Superior temporal gyrus (tissue), 1 donor: ENCODE results near the gene DLD.
"Not testable (repeated sequence)": the region's sequence is repeated elsewhere in the genome, so short reads cannot be mapped to it uniquely, and the experiment has no call there.

Experiments
- DNase-seq: peaks from one replicate; pipeline ENCODE4 v3.0.0-alpha.2; 2016; ENCODE audit errors: extremely low spot score

The DLD gene

DNA sequence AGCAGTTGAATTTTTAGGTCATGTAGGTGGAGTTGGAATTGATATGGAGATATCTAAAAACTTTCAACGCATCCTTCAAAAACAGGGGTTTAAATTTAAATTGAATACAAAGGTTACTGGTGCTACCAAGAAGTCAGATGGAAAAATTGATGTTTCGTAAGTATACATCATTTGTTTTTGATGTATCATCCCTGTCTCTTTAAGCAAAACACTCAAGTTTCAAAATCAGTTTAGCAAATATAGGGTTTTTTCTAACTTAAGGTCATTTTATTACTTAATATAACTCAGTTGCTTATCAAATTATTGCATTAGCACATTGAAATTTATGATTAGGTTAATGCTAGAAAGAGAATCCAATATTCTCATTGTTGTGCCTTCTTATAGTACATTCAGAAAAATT, 24.6 kb downstream of the DLD start:
- no peak for DNase-seq

- DNase-seq: no peak
Measured at GRCh38 chr7:107917763-107918651, 27.0 kb downstream of the DLD start.

DNA sequence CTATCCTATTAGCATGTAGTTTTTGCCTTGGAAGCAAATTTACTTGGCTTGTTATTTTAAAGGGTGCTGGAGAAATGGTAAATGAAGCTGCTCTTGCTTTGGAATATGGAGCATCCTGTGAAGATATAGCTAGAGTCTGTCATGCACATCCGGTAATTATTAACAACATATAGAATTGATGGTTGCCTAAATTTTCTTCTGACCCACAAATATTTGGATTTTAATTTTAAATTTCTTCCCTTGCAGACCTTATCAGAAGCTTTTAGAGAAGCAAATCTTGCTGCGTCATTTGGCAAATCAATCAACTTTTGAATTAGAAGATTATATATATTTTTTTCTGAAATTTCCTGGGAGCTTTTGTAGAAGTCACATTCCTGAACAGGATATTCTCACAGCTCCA, 28.0 kb downstream of the DLD start:
- DNase-seq: no peak

DNA sequence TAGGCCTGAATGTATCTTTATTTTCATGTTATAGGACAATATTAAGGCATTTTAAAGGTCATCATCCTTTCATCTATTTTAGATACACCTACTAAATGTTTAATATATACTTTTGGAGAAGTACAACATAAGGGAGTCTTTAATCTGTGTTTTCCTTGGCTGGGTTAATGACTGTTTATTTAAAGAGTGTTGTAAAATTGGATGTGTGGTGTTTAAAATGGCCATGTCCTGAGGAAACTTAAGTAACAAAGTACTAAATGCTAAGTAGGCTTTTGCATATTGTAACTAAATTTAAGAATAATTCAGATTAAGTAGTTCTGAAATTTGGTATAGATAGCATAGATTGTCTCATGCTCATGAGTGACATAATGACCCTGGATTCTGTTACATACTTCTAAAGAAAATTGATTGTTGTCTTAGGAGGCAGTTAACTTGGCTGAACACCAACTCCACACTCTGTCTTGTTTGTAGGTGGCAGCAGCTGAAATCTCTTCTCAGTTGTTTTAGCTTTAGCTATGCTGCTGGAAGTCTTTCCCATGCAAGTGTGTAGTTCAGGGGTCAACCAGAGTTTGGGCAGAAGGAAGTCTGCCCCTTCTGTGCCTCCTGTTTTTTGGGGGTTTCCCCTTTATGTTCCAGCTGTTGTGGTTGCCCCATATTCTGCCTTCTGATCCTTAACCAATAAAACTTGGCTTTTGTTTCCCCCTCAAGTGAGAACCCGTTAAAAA, 29.2 kb downstream of the DLD start:
- DNase-seq: no peak

DNA sequence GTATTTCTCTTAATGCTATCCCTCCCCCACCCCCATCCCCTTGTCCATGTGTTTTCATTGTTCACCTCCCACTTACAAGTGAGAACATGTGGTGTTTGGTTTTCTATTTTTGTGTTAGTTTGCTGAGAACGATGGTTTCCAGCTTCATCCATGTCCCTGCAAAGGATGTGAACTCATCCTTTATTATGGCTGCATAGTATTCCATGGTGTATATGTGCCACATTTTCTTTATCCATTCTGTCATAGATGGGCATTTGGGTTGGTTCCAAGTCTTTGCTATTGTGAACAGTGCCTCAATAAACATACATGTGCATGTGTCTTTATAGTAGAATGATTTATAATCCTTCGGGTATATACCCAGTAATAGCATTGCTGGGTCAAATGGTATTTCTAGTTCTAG, 30.8 kb downstream of the DLD start:
- not testable (repeated sequence) for DNase-seq

DNA sequence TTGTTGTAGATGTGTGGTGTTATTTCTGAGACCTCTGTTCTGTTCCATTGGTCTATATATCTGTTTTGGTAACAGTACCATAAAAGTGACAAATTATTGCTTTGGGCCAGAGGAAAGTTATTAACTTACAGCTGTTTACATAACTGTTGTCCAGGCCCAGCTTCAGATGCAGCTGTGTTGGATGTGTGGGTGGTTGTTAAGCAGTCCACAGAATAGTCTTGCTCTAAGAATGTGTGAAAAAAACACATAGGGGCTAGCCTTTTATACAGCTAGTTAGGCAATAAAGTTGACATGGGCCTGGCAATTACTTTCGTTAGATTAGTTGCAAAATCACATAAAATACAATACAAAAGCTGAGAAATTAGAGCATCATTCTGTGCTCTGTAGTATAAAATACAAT, 31.9 kb downstream of the DLD start:
- DNase-seq: no peak

- no peak for DNase-seq
Measured at GRCh38 chr7:107924841-107925504, 34.0 kb downstream of the DLD start.

DNA sequence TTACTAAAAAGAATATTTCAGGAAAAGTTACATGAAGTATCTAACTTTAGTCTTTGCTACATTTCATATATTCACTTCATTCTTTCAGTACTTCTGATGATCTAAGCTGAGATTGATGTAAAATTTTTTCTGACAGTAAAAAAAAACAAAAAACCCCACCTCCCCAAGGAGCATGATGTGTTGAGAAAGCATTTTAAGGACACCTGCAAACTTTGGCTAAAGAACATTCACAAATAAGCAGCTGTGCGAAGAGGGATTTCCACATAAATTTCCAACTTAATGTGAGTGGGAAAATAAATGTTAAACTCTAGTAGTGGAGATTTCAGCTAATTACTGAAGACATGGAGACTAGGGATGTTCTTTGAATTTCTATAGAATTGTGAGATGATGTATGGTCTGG, 35.5 kb downstream of the DLD start:
- no peak for DNase-seq

DNA sequence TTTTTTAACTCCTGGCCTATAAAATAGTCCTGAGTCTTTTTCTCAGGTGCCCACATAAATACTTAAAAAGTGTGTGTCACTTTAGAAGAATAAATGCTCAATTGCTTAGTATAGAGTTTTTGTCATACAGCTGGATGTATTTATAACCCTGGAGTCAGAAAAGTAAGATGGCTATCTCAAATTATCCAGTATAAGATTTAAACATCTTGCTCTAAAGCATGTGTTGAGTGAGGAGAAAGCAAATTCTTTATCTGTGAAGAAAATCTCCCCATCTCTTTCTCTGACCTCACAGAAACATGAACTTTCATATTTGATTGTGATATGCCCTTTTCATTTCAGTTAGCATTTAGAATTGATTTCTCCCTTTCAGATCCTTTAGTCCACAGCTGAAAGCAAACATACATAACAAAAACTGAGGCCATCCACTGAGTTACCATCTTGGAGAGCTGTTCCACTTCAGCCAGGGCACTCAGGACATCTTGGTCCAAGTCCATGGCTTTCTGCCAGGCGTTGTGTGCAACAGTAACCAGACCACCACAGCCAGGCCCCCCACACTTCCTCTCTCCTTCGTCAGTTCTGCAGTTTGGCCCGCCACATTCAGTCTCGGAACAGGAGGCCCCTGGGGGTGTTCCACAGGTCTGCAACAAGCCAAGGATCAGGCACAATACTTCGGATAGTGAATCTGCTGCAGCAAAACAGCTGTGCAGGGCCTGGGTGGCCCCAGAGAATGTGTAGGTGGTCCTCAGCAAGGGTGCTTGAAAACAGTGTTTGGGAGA, 40.9 kb downstream of the DLD start:
- DNase-seq: no peak

DNA sequence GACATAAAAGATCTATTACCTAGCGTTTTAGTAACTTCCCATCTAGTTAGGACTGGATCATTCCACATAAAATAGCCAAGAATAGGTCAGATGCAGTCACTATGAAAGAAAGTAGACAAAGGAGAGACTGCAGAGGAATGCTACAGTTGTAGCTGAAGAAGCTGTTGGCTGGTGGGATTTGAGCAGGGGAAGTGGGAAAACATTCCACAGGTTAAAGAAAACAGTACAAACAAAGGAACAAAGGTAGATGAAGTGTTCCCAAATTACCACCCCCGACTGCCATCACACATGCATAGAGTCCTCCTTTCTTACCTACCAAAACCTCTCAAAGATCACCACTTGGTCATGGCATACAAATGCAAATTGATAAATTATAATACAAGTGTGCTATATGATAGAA, 41.8 kb downstream of the DLD start:
- no peak for DNase-seq

DNA sequence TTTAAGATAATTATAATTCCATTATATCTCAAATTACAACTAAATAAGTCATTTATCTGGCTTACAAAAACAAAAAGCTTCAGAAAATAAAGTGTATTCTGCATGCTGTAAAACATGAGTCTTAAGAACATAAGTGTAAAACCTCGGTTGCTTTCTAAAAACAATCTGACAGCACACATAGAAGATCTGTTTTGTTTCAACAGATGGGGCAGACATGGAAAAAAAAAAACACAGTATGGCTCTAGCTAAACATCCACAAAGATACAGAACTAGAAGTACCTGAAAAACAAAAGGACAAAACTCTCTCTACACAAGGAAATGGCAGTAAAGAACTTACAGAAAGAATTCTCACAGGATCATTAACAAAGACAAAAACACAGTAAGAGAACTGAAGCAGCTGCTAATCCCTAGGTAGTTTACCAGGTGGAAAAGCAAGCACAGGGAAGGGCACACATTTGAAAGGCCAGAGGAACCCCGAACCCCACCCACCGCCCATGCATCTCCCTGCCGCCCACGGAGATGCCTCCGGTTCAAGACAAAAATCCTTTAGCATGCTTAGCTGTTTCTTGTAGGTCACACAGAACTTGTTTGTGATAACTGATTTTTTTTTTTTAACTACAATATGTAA, 42.5 kb downstream of the DLD start:
- DNase-seq: no peak

DNA sequence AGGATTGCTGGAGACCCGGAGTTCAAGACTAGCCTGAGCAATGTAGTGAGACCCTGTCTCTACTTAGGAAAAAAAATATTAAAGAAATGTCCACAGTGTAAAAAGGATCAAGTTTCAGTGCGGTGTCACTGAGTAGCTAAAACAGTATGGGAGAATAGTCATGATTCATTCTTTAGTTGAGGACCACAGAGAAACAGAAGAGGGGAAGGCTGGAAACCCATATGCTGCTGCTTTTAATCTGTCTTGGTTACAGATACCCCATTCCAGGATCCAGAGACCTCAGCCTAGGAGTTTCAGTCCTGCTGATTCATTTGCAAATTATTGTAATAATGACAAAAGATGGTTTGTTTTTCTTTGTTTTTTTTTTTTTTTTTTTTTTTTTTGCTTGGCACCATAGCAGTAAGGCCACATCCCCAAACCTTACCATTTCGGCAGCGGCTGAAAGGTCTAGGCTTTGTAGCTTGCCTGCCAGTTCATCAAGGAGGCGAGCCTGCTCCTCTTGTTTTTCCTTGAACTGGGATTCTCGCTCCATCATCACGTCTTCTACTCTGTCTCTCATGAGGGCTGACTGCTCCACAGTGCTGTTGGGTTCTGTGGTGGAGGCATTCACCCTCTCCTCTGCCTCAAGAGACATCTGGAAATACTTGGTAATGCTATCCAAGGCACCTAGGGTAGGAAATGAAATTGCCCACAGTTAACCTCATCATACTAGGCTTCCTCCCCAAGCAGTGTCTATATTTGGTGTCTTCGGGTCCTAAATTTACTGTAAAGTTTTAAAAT, 44.2 kb downstream of the DLD start:
- no peak for DNase-seq

- no peak for DNase-seq
Measured at GRCh38 chr7:107936312-107936711, 45.3 kb downstream of the DLD start.

DNA sequence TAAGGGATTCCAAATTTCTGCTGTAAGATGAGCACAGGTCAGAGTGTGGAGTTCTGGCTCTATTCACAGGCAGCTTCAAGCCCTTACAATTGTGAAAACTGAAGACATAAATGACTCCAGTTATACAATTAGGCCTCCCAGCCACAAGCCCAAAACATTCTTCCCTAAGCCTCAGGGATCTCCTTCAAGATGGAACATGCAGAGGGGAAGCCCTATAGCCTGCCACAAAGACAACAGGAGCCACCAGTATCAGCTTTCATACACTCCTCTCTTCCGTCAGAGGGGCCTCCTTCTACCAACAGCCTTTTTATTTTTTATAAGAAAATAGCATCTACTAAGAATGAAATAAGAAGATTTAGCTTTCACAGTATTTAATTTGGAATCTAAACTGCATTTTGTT, 46.5 kb downstream of the DLD start:
- no peak for DNase-seq

DNA sequence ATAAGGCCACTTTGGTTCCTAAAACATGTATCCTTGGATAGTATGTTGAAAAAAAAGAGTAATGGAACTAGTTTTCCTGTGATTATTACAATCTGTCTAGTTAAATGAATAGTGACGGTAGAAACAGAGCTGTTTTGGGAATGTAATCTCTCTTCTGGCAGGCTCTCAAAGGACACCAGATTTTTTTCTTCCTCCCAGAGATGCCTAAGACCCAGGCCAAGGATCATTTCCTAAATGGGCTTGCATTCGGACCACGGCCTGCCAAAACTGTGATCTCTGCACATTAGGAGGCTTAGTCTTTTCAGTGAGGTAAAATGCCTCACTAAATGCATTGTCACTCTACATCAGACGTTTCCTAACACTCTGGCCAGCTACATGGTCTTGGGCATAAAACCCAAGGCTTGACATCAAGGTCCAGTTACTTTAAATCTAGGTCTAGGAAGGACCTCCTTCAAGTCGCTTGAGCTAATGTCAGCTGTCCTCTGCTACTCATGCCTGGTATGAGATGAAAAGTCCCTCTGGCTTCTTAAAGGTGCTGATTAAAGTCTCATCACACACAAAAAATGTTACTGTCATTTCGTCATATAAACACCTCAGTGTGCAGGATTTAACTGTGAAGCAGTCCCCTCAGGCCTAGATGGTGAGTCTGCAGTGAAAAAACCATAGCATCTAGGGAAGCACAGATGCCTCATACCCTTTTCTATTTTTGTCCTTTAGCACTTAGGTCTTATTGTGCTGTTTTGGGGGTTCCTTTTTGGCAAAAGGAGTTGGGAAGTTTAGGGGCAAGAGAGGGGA, 47.7 kb downstream of the DLD start:
- no peak for DNase-seq

GRCh38 chr7:107939573-107940489, 48.8 kb downstream of the DLD start:
- peak; percentile 73 for DNase-seq

- no peak for DNase-seq
Measured at GRCh38 chr7:107940951-107941350, 50.0 kb downstream of the DLD start.

DNA sequence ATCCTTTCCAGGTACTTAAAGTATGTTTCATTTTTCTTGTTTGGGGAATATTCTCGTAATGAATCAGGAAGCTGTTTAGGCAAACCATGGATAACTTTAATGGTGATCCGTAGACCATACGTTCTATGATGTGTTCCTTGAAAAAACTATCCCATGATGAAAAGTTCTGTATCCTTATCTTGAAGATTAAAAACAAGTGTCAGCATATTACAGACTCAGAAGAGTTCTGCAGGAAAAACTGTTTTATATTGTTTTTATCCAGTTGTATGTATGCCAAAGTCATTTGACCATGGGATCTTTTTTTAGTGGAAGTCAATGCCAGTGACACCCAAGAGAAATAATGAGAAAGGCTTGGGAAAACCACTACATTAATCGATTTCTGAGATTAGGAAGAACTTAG, 52.0 kb downstream of the DLD start:
- no peak for DNase-seq
